A172 (cell line): Measurements from ENCODE around the gene PLD5. TPM values are rescaled to one million over a fixed set of nuclear protein-coding genes. Genes with fewer than 3 reads are reported as not detected.
"Not testable (repeated sequence)": the region's sequence is repeated elsewhere in the genome, so short reads cannot be mapped to it uniquely, and the experiment has no call there.

Experiments
- DNase-seq: peaks from one replicate; pipeline ENCODE4 v3.0.0-alpha.2; 2015; ENCODE audit warnings: low spot score
- total RNA-seq: library from RNA; depleted of rRNA; stranded (reverse); fragments of >200 nt; shearing (Covaris generic); gene quantifications from 2 replicates; pipeline ENCODE4 v1.2.3, GENCODE V29; 2014

The PLD5 gene
- total RNA-seq, 1 experiment from 2014 or later, result not detected

DNA sequence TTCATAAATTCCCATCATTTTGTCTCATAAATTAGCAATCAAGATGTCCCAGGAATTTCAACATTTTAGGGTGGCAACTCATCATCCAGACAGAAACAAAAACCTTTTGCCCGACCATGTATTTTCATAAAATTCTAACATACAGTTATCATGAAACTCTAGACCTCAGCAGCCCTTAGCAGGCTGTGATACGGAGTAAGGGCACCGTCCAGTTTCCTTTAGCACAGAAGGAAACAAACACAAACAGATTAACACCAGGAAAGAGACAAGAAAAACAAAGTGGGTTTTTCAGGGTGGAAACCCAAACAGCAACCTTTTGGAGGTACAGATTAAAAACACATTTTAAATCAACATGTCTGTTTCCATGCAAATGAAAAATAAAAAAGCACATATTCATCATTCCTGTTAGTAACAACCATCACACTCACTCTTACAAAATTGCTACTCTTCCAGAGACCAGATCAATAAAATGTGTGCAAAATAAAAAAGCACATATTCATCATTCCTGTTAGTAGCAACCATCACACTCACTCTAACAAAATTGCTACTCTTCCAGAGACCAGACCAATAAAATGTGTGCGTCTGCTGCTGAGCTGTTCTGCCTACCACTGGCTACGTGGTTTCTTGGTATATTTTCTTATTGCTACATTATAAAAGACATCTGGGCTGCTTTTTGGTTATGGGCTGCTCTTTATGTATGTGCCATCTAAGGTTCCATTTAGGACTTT lies 241.6 kb downstream of the PLD5 start:
- DNase-seq, result not testable (repeated sequence)

DNA sequence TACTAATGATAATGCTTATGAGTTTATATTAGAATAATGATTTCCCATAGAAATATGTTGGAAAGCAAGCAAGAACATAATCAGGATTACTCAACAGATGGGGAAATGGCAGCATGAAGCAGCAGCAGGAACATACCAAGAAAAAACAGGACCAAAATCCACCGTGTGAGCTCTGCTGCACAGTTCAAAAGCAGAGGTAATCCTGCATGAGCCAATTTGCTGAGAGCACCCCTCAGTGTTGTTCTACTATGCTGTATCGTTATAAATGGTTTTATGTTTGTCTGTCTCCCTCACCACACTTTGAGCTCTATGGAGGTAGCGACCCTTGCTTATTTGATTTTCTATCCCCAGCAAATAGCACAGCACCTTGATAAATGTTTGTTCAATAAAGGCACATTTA lies 246.1 kb downstream of the PLD5 start:
- DNase-seq, result not testable (repeated sequence)

DNA sequence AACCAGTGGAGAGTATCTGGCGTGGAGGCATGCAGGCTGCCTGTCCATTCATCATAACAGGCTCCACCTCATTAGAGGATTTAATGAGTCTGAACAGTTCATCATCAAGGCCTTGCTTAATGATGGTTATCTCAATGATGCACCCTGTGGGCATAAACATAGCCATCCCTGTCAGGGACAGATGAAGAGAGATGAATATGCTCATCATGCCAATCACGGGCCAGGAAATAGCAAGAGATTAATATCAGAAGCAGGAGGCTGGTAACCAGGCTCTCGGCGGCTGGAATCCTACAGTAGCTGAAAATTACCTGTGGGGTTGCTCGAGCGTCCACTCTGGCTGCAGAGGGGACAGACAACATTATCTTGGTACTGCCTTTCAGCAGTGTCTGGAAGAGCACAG lies 247.7 kb downstream of the PLD5 start:
- DNase-seq, result not testable (repeated sequence)

DNA sequence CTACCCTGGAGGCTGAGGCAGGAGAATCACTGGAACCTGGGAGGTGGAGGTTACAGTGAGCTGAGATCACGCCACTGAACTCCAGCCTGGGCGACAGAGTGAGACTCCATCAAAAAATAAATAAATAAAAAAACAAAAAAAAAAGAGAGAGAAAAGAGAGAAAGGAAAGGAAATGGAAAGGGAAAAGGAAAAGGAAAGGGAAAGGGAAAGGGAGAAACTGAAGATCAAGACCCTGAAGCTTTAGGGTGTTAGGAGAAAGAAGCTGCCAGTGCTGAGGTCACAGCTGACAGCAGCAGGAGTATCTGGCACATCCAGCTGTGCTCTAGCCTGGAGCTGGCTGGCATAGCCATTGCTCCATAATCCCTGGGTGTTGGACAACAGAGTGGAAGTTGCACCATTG lies 257.5 kb downstream of the PLD5 start:
- DNase-seq, result not testable (repeated sequence)

DNA sequence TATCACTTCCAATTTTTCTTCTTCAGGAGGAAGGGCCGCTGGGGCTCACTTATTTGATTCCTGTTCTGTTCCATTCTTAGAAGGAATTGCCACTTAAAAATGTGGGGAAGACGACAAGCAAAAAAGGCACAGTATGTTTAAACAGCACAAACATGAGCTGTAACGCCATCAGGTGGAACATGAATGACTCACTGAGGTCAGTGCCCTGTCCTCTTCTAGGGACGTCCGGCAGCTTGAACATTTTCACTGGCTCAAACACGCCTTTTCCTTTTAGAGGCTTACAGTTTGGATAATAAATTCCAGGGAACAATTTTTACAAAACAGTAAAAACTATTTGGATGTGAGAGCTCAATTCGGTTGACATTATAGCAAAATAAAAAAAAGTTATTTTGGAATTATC lies 260.1 kb downstream of the PLD5 start:
- DNase-seq, result not testable (repeated sequence)

DNA sequence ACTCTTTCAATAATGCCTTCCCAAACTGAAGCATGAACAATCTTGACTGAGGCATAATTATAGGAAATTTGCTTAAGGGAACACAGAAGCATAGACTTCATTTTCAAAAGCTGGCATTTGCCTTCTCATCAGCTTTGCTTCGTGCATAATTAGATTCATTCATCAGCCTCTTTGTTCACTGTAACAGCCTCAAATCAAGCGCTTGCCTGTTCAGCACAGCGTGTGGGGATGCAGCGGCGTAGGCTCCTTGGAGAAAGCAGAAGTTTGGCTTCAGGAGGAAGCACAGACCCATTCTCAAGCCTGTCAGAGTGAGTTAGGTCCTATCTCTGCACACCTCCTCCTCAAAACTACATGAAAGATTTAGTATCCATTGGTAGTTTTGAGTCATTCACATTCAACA lies 279.2 kb downstream of the PLD5 start:
- no peak for DNase-seq

DNA sequence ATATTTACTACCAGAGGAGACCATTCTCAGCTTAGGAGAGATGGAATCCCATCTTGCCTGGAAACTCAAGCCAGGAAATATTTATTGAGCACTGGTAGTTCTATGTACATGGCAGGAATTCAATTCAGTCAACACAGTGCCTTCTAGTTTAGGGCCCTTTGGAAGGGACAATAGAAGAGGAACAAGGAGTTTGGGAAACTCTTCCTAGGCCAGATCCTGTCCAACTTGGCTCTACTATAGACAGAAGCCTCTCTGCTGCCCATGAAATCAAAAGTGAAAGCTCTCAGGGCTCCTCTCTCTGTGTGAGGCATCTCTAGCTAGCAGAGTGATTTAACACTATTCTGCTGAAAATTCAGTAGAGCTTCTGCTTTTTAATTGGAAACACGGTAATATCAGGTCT lies 281.0 kb downstream of the PLD5 start:
- DNase-seq, result peak; percentile 5

DNA sequence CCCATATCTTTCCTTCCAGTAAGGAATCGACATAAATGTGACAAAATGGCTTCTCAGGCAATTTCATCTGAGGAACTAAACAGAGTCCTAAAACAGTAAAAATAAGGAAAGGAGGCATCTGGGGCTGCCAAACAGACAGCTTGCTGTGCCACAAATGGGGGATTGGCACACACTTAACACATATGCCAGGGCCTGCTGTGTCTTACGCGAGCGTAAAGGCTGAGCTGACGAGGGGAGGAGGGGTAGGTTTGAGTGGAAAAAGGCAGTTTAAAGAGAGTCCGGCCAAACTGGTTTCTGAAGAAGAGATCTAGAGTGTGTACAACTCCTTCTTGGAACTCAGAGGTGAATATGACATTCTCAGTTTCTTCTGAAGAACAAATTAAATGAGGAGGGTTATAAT lies 281.5 kb downstream of the PLD5 start:
- DNase-seq, result no peak

DNA sequence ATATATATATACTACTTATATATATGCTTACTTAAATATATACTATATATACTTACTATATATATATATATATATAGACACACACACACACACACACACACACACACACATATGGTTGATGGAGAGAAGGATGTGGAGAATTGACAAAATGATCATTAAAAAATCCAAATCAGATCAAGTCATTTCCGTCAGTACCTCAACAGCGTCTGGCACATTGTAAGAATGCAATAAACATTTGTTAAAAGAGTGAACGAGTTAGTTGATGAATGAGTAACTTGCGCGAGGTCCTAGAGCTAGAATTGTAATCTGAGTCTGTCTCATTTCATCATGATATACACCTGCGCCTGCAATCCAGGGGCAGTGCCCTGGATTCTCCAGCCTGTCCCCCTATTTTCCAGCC lies 282.6 kb downstream of the PLD5 start:
- no peak for DNase-seq

DNA sequence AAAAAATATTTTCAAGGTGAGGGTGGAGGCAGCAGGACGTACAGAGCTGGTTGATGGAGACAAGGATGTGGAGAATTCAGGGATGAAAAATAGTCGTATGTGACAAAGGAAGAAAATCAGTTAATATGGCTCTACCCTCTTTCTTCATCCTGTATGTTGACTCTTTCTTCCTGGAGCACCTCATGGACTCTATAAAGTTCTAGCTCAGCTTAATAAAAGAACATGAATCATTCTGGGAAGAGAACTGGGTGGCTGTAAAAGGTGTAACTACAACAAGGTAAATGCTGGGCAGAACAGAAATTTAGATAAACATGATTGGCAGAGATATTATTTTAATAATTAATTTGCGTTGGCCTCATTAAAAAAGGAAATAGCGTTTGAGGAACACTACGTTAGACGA lies 283.8 kb downstream of the PLD5 start:
- DNase-seq, result no peak

DNA sequence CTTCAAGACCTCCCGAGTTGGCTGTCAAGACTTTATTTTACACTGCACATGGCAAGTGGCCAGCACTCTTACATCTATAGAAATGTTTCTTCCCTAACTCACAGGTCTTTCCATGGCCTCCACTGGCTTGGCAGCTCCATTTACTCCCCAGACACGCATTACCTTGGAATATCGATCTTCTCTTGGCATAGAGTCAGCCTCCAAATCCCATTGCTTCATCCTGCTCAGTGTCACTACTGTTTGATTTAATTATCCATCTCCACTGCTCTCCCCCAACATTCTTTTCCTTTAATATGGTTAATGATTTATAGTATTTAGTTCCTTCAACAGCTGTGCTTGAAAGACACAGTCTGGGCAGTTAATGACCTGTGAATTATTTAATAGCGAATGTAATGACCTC lies 284.4 kb downstream of the PLD5 start:
- no peak for DNase-seq

DNA sequence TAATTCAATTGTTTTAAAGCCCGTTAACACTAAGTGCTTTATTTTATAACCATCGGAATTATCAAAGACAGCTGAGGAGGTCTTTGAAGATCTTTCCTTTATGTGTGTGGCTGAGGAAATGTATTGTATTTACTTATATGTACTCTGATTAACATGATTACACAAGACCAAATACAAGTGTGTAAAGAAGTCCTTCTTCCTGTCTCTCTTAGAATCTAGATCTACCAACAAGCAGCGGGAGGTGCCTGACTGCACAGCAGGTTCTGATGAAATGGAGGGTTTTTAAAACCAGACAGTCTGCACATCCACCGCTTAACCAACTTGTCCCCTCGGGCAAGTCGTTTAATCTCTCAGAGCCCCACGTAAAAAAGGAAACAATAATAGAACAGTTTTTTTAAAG lies 285.1 kb downstream of the PLD5 start:
- DNase-seq, result no peak

DNA sequence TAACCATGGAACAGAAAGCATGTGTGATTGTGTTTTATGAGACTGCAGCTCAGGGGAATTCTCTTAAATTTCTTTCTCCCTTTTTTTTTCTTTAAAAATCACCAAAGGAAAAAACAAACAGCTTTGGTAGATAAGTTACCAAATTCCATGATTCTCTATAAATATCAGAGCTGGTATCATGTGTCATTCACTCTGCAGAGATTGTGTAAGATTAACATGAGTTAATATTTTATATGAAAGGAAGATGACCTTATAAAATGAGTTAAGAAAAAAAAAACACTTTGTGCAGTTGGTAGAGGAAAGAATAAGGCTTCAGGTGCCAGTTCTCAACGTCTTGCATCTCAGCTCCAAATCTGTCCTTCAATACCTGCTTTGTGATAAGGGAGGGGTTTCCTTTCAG lies 287.4 kb downstream of the PLD5 start:
- DNase-seq, result no peak

DNA sequence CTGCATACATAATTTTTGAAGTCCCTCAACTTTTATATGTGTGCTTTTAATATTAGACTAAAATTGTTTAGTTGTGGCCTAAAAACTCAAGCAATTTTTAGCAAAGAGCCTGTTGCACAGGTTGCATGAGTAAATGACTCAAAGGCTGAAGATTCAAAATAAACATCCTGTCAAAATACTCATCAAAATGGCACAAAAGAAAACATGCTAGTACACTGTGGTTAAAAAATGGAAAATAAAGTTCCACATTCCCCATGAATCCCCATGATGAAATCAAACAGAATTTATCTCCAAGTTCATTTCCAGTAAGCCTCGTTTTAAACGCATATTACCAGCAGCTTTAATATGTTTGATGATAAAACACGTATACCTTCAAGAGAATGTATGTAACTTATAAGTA lies 295.5 kb downstream of the PLD5 start:
- DNase-seq, result no peak

DNA sequence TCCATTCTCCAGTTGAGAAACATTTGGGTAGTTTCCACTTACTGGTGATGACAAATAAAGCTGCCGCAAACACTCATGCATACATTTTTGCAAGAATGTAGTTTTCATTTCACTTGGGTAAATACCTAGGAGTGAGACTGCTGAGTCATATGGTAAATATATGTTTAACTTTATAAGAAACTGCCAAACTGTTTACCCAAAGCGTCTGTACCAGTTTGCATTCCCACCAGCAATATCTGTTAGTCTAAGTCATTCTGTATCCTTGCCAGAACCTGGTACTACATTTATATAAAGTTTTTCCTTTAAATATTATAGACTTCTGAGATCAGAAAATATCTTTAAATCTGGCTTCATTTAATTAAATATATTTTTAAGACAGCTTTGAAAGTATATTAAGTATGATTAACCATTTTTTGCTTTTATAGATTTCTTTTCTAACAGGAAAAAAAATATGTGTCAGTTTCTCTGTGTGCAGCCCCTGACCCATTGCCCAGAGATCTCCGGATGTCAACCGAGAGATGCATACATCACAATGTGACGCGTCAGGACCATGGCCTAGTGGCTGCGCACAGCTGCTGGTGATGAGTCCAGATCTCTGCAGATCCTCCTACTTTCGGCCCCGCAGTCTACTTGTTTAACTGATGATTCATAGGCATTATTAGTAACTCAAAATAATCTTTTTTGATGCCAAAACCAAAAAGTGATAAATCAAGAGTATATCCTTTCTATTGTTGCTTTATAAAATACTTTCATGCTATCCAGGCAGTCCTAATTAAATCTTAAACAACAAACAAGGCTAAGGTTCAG lies 298.5 kb downstream of the PLD5 start:
- peak; percentile 35 for DNase-seq

DNA sequence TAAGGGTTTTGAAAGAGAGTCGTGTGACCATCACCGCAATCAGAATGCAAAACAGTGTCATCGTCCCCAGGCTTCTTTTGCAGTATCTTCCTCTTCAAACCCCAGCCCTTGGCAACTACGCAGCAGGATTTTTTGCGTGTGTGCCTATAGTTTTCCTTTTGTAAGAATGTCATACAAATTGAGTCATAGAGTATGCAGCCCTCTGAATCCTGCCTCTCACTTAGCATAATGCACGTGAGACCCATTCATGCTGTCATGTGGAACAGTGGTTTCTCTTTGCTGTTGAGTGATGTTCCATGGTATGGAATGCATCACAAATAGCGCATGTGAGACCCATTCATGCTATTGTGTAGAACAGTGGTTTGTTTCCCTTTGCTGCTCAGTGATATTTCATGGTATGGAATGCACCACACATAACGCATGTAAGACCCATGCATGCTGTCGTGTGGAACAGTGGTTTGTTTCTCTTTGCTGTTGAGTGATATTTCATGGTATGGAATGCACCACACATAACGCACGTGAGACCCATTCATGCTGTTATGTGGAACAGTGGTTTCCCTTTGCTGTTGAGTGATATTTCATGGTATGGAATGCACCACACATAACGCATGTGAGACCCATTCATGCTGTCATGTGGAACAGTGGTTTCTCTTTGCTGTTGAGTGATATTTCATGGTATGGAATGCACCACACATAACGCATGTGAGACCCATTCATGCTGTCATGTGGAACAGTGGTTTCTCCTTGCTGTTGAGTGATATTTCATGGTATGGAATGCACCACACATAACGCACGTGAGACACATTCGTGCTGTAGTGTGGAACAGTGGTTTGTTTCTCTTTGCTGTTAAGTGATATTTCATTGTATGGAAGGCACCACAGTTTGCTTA lies 299.4 kb downstream of the PLD5 start:
- DNase-seq, result not testable (repeated sequence)

DNA sequence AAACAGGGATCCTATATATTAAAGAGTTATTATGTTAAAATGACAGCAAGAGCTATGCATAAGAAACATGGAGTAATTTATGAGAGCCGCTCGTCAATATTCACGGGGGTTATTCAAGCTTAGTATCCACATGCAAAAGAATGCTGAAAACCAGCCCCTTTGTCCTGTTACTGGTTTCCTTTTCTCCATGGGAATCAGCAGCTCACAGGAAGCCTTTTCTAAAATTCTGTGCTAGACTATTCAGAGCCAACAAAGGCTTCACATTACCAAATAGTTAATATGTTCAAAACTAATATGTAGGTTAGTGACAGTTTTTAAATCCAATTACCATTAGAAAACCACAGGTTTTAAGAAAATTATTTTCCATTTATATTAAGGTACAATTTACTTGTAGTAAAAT lies 300.0 kb downstream of the PLD5 start:
- no peak for DNase-seq

DNA sequence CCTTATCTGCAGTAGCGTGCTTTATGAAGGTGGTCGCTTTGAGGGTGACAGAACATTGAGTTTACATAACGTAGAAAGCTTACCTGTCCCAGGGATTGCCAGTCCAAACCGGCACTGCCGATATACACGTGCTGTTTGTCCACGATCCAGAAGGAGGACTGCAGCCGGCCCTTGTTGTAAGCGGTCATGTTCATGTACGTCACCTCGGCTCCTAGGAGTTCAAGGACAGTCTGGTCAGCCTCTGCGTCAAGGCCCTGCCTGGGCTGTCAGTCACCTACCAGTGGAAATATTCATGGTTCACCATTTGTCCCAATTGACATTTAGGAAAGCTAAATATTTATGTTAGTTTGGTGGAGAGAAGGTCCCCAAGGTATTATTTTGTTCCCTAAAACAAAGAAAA lies 304.6 kb downstream of the PLD5 start:
- DNase-seq, result no peak

DNA sequence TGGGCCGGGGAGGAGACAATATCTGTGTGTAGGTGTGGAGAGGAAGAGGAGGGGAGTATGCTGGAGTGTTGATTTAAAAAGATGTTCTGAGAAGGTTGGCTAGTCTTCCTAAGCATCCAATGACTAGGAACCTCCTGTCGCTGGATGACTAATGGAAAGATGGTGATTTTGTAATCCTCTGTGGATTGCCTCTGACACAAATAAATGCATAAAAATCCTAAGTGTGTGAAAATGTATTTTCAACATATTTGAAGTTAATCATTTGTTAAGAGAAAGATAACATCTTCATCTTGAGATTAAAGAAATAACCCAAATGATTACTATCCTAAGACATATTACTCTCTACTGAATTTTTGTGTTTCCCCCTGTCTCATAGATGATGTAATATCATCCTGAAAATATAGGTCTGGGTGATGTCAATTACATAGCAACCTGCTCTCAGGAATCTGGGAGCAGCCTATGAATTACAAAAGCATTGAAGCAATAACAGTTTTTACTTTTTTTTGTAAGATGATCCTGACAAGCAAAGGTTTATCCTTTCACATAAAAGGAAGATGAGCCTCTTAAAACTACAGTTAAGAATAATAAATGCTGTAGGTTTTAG lies 305.1 kb downstream of the PLD5 start:
- no peak for DNase-seq

DNA sequence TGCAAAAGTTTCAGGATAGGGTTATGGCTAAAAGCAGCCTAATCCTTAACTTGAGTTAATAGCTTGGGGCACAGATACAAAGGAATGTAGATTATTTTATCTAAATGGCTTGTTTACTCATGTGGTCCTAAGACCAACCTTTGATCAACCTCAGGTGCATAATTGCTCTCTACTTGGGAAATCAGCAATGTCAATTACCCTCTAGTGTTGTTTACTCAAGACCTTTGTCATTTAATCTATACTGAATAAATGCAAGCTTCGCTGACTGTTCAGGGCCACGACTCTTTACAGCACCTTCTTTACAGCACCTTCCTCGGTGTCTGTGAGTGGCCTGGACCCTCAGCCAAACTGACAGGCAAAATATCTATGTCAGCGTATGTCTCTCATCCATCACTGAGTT lies 308.1 kb downstream of the PLD5 start:
- no peak for DNase-seq

DNA sequence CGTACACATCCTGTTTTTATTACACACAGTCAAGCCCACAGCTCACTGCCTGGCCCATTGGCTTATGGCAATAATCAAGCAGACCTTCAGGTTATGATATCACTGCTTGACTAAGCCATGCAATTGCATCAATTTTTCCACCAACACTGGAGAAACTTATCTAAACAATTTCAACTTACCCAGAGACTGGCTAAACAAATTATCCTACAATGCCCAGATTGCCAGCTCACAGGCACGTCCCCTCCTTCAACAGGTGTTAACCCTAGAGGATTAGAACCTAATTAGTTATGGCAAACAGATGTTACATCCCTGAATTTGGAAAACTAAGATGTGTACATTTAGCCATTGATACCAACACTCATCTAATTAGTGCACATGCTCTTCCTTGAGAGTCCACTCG lies 310.0 kb downstream of the PLD5 start:
- not testable (repeated sequence) for DNase-seq

DNA sequence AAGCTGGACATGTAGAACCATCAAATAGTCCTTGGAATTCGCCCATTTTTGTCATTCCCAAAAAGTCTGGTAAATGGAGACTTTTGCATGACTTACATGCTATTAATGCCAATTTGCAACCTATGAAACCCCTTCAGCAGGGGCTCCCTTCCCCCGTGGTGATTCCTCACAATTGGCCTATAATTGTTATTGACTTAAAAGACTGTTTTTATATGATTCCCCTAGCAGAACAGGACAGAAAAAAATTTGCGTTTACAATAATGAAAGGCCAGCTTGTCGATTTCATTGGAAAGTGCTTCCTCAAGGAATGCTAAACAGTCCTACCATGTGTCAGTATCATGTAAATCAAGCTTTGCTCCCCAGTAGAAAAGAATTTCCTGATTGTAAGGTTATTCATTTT lies 311.5 kb downstream of the PLD5 start:
- DNase-seq, result not testable (repeated sequence)
